Stimulated activated CD4-positive, alpha-beta T cell treated with anti-CD3 and anti-CD28 coated beads, TNF-alpha, amount 100 ng/mL, for 1 hour (primary cell): Measurements from ENCODE around the gene C14orf132.
A peak's percentile ranks its signal among the peaks of the same experiment; 100 is the strongest.
"Not testable (repeated sequence)": the region's sequence is repeated elsewhere in the genome, so short reads cannot be mapped to it uniquely, and the experiment has no call there.

ENCODE experiments used
- DNase-seq, 3 donors: peaks; one replicate each; pipeline ENCODE4 v3.0.0-alpha.2; 2020; ENCODE audit warnings: low read depth in 3 of 3, low spot score in 1 of 3

C14orf132 gene

GRCh38 chr14:96038920-96039632 lies at the start of gene C14orf132:
Gene C14orf132 (plus strand): TSS chr14:96039362. CDS start chr14:96039501, 139 bp downstream.
- peak in 2 of 3 donors; percentile 13 to 49 for DNase-seq

GRCh38 chr14:95993768-95994592 lies 45.2 kb upstream of the C14orf132 start:
- DNase-seq = no peak

- DNase-seq = no peak
Observed at GRCh38 chr14:95994593-95994928, 44.6 kb upstream of the C14orf132 start.

- no peak for DNase-seq
Observed at GRCh38 chr14:95998656-95999055, 40.5 kb upstream of the C14orf132 start.

GRCh38 chr14:96001866-96002497 lies 37.2 kb upstream of the C14orf132 start:
- no peak for DNase-seq

- DNase-seq = no peak
Observed at GRCh38 chr14:96002498-96002884, 36.7 kb upstream of the C14orf132 start.

- no peak for DNase-seq
Observed at GRCh38 chr14:96011131-96011530, 28.0 kb upstream of the C14orf132 start.

GRCh38 chr14:96011607-96012006 lies 27.6 kb upstream of the C14orf132 start:
- DNase-seq = no peak

GRCh38 chr14:96012757-96013156 lies 26.4 kb upstream of the C14orf132 start:
- not testable (repeated sequence) for DNase-seq

- no peak for DNase-seq
Observed at GRCh38 chr14:96014176-96014575, 25.0 kb upstream of the C14orf132 start.

GRCh38 chr14:96016501-96017160 lies 22.5 kb upstream of the C14orf132 start:
- no peak for DNase-seq

- no peak for DNase-seq
Observed at GRCh38 chr14:96017882-96018281, 21.3 kb upstream of the C14orf132 start.

GRCh38 chr14:96027431-96028355 lies 11.5 kb upstream of the C14orf132 start:
- DNase-seq = no peak

- no peak for DNase-seq
Observed at GRCh38 chr14:96029089-96029645, 10.0 kb upstream of the C14orf132 start.

- no peak for DNase-seq
Observed at GRCh38 chr14:96030108-96030760, 8.9 kb upstream of the C14orf132 start.

GRCh38 chr14:96031691-96032090 lies 7.5 kb upstream of the C14orf132 start:
- DNase-seq = no peak

- DNase-seq = no peak
Observed at GRCh38 chr14:96035456-96035855, 3.7 kb upstream of the C14orf132 start.

- DNase-seq = no peak
Observed at GRCh38 chr14:96037891-96038557, 1.1 kb upstream of the C14orf132 start.

GRCh38 chr14:96038558-96038919 lies 623 bp upstream of the C14orf132 start:
- no peak for DNase-seq
